ENCODE measurements around the gene YPEL3.

Gene YPEL3

GRCh38 chr16:30088832-30089624 is 7.0 kb downstream of the YPEL3 start:
- no peak for DNase-seq

DNA sequence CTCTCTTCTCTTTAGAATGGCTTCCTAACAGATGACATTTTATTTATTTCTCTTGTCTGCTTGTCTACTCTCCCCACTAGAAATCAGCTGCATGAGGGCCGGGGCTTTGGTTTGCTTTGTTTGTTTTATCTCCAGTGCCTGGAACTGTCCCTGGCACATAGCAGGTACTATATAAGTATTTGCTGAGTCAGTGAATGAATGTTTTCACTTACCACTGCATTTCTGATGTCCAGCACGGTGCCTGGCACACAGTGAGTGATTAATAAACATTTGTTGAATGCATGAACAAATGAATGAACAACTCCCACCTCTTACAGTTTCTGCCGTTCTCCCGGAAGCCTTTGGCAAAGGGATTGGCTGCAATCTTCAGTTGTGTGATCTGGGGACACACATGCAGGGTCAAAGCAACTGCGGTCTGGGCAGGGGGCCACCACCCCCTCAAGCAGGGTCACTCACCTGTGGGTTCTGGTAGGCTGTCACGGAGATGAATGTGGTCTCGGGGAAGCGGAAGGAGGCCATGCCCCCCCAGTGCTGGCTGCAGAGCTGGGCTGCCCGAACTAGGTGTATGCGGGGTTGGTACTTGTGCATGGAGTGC is 7.7 kb downstream of the YPEL3 start:
- no peak for DNase-seq

- no peak for DNase-seq
These were observed 8.7 kb downstream of the YPEL3 start for GRCh38 chr16:30087181-30087898.

DNA sequence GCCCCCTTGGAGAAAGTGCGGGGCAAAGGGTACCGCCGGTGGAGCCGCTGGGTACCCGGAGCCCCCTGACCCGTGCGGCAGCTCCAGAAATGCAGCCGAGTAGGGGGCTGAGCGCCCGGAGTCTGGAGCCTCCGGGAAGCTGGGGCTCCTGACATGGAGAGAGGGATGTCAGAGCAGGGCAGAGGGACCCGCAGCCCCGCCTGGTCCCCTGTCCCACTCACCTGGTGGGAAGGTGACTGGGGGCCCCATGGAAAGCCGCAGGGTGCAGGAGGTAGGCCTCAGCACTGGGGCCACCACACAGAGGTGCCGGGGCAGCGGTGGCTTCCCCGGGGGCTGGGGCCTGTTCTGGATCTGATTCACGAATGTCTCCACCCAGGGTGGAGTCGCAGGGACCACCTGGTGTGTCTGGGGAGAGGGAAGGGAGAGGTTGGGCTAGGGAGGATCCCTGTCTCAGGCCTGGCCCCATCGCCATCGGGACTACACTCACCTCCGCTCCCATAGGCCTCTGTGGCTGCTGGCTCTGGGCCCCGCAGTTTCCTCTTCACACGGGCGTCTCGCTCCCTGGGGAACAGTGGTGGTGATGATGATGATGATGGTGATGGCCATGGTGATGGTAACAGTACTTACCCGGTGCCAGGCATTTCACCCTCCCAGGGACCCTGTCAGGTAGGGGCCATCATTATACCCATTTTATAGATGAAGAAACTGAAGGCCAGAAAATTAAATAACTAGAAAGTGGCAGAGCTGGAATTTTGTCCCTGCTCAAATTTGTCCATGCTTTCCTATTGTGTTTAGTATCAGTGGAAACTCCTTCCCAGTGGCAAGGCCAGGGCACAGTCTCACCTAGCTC is 9.5 kb downstream of the YPEL3 start:
- no peak for DNase-seq

DNA sequence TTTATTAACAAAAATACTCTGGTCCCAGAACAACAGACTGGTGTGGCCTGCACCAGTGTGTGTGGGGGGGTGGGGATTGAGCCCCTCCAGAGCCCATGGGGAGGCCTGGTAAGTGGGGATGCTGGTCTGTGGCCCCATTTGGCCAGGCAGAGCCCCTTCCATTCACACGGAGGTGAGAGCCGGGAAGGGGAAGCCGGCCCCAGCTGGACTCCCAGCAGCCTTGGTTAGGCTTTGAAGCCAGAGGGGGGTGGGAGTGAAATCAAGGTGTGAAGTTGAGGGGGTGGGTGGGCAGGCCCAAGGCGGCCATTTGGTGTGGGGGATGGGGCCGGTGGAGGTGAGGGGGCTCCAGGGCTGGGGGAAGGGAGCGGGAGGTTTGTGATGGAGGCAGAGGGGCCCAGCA is 10.2 kb downstream of the YPEL3 start:
- DNase-seq, result no peak

- DNase-seq, result no peak
These were observed 10.8 kb downstream of the YPEL3 start for GRCh38 chr16:30085247-30085646.

DNA sequence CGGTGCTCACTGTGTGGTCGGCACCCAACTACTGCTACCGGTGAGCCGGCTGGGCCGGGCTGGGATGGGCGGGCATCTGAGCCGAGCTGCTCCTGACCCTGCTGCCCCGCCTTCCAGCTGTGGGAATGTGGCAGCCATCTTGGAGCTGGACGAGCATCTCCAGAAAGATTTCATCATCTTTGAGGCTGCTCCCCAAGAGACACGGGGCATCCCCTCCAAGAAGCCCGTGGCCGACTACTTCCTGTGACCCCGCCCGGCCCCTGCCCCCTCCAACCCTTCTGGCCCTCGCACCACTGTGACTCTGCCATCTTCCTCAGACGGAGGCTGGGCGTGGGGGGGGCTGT is 11.2 kb downstream of the YPEL3 start:
- no peak for DNase-seq

DNA sequence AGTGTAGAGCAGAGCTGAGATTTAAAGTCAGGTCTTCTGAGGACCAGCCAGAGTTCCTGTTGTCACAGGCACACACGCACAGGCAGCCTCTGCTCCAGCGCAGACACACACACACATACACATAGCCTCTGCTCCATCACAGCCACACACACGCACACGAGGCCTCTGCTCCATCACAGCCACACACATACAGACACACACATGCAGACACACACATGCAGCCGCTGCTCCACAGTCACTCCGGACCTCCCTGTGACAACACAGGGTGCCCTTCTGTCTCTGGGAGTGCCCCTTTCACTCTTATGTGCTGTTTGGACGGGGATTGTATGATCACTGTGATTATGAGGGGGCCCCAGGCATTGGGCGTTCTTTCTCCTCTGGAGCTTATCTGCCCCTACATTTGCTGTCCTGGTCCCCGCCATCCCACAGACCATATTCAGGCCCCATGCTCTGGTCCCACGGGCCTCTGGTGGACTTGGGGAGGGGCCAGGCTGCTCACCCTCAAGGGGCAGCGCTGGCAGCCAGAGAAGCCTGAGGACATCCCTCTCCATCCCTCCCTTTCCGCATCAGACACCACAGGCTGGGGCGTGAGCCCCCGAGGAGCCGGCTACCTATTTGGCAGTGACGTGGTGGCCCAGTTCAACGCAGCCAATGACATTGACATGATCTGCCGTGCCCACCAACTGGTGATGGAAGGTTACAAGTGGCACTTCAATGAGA is 11.8 kb downstream of the YPEL3 start:
- DNase-seq, result no peak

- DNase-seq, result no peak
These were observed 12.6 kb downstream of the YPEL3 start for GRCh38 chr16:30083216-30084055.

DNA sequence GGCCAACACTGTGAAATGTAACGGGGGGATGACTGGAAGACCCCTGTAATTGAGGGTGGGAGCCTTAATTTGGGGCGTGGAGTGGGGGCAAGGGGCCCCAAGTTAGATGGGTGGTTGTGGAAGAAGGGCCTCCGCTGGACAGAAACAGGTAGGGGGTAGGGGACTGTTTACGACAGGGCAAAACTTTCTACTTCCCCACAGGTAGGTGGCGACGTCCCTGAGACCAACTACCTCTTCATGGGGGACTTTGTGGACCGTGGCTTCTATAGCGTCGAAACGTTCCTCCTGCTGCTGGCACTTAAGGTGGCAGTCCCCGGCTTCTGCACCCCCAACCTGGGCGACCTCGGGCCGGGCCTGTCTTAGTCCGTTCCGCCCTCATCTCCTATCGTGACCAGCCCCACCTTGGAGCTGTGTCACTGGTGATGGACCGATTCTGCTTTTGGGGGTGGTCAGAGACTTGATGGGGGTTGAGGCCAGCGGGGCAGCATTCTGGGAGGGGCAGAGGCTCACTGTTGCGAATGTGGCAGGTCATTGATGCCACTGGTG is 13.4 kb downstream of the YPEL3 start:
- no peak for DNase-seq

DNA sequence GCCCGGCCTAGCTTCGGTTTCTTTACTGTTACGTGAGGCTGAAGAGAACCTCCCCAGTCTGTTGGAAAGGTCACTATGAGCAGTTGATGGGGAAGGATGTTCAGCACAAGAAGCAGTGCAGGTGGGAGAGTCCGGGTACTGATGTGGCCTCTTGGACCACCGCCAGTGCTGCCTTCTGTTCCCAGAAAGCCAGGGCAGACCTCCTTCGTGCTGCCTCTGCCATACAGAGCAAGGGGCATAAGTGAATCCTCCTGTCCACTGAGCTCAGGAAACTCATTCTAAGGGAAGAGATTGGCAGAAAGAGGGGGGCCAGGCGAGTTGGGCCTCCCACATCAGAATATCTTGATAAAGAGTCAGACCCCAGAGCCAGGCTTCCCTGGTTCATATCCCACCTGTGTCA is 16.5 kb downstream of the YPEL3 start:
- no peak for DNase-seq

GRCh38 chr16:30078744-30079143 is 17.3 kb downstream of the YPEL3 start:
- DNase-seq, result no peak

GRCh38 chr16:30077656-30078055 is 18.4 kb downstream of the YPEL3 start:
- DNase-seq, result no peak

DNA sequence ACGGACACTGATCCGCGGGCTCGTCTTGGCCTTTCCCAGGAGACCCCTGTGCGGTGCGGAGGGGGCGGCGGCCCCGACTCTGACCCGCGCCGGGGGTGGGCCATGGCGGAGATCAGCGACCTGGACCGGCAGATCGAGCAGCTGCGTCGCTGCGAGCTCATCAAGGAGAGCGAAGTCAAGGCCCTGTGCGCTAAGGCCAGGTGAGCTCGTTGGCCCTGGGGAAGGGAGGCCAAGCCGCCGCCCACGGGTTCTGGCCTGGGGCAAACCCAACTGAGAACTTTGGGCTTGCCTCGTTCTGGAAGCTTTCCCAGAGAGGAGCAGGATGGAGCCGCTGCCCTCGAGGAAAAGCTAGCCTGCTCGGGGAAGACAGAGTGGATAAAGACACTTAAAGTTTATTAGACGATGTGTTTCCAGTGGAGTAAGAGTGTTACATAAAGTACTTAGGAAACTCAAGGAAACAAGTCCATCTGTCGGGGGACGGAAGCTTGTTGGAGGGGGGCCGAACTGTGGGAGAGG is 19.7 kb downstream of the YPEL3 start:
- no peak for DNase-seq

- peak; percentile 92 for DNase-seq
These were observed 20.3 kb downstream of the YPEL3 start, which contains the start of gene PPP4C for GRCh38 chr16:30075503-30076275. Gene PPP4C, plus strand, starts transcription at chr16:30075994. Its CDS starts 384 bp downstream, at chr16:30076378.

DNA sequence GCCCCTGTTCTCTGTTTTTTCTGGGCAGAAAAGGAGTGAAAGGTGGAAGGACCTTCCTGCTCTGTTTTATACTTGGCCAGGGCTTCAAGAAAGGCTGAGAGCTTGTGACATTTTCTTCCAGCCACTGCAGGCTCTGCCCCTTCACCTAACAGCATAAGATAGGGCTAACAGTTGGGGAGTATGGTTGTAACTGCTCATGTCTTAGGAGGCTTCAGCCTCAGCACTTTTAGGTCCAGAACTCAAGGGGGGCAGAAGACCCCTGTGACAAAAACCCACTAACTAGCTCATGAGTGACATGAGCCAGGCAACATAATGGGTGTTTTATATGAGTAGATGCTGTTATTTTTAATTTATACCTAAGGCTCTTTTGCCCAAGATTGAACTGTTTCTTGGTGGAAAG is 25.5 kb downstream of the YPEL3 start:
- no peak for DNase-seq

GRCh38 chr16:30069611-30070462 is 26.2 kb downstream of the YPEL3 start:
- no peak for DNase-seq

DNA sequence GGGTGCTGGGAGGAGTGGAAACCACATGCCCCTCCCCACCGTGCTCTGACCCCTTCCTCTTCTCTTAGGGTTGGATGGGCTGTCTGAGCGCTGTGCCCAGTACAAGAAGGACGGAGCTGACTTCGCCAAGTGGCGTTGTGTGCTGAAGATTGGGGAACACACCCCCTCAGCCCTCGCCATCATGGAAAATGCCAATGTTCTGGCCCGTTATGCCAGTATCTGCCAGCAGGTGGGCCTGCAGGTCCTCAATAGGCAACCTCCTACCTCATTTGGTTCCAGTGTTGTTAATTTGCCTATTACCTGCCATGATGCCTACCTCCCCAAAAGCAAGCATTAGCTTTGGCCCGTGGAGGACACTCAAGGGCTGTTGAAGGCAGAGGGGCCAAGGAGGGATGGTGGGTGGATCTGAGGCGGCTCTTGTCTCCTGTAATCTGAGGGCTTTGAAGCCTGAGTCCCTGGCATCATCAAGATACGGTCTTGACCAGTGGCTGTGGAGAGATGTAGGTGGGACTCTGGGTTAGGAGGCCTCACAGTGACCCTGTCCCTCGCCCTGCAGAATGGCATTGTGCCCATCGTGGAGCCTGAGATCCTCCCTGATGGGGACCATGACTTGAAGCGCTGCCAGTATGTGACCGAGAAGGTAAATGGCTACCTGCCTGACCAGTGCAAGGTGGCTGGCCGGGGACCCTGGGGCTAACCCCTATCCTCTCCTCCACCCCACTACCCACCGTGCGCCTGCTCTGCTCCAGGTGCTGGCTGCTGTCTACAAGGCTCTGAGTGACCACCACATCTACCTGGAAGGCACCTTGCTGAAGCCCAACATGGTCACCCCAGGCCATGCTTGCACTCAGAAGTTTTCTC is 27.0 kb downstream of the YPEL3 start:
- no peak for DNase-seq
